HG02610 (cell line): ENCODE data around the gene ATP8A1.
"Not testable (repeated sequence)": the region's sequence is repeated elsewhere in the genome, so short reads cannot be mapped to it uniquely, and the experiment has no call there.

Source experiments
- ATAC-seq: cut with Tn5 transposase; IDR thresholded peaks from one replicate; pipeline ENCODE4 v1.9.1; 2021; ENCODE audit warnings: mild to moderate bottlenecking, moderate library complexity; ENCODE audit not compliant: unreplicated experiment

The ATP8A1 gene

GRCh38 chr4:42513748-42514492, 143.0 kb downstream of the ATP8A1 start:
- no peak for ATAC-seq

- ATAC-seq, result no peak
Measured at GRCh38 chr4:42512226-42512625, 144.7 kb downstream of the ATP8A1 start.

- no peak for ATAC-seq
Measured at GRCh38 chr4:42510225-42510624, 146.7 kb downstream of the ATP8A1 start.

- no peak for ATAC-seq
Measured at GRCh38 chr4:42501624-42502401, 155.1 kb downstream of the ATP8A1 start.

- no peak for ATAC-seq
Measured at GRCh38 chr4:42498040-42498439, 158.9 kb downstream of the ATP8A1 start.

GRCh38 chr4:42497142-42497910, 159.6 kb downstream of the ATP8A1 start:
- ATAC-seq, result no peak

GRCh38 chr4:42492962-42493361, 163.9 kb downstream of the ATP8A1 start:
- no peak for ATAC-seq

- no peak for ATAC-seq
Measured at GRCh38 chr4:42490015-42490414, 166.9 kb downstream of the ATP8A1 start.

GRCh38 chr4:42489095-42489494, 167.8 kb downstream of the ATP8A1 start:
- ATAC-seq, result peak; percentile 69

- no peak for ATAC-seq
Measured at GRCh38 chr4:42488554-42488953, 168.4 kb downstream of the ATP8A1 start.

- ATAC-seq, result peak; percentile 81
Measured at GRCh38 chr4:42488114-42488513, 168.8 kb downstream of the ATP8A1 start.

- no peak for ATAC-seq
Measured at GRCh38 chr4:42487230-42487629, 169.7 kb downstream of the ATP8A1 start.

GRCh38 chr4:42486156-42486555, 170.7 kb downstream of the ATP8A1 start:
- ATAC-seq, result not testable (repeated sequence)

GRCh38 chr4:42484630-42485029, 172.3 kb downstream of the ATP8A1 start:
- ATAC-seq, result no peak

GRCh38 chr4:42483426-42484379, 173.2 kb downstream of the ATP8A1 start:
- ATAC-seq, result no peak

GRCh38 chr4:42482516-42483327, 174.2 kb downstream of the ATP8A1 start:
- no peak for ATAC-seq

- ATAC-seq, result no peak
Measured at GRCh38 chr4:42480717-42481116, 176.2 kb downstream of the ATP8A1 start.

GRCh38 chr4:42480281-42480680, 176.6 kb downstream of the ATP8A1 start:
- no peak for ATAC-seq

- no peak for ATAC-seq
Measured at GRCh38 chr4:42478946-42479345, 178.0 kb downstream of the ATP8A1 start.

- peak; percentile 94 for ATAC-seq
Measured at GRCh38 chr4:42478509-42478908, 178.4 kb downstream of the ATP8A1 start.
